ENCODE data around the gene C8B.

C8B gene

GRCh38 chr1:56952501-56952900 lies 13.3 kb downstream of the C8B start:
- no peak for TF ChIP-seq TAF1 (IDR thresholded peaks at IDR 0.05; ENCODE audit: borderline replicate concordance, insufficient read depth, low read length)
- TF ChIP-seq, protein P1, sequence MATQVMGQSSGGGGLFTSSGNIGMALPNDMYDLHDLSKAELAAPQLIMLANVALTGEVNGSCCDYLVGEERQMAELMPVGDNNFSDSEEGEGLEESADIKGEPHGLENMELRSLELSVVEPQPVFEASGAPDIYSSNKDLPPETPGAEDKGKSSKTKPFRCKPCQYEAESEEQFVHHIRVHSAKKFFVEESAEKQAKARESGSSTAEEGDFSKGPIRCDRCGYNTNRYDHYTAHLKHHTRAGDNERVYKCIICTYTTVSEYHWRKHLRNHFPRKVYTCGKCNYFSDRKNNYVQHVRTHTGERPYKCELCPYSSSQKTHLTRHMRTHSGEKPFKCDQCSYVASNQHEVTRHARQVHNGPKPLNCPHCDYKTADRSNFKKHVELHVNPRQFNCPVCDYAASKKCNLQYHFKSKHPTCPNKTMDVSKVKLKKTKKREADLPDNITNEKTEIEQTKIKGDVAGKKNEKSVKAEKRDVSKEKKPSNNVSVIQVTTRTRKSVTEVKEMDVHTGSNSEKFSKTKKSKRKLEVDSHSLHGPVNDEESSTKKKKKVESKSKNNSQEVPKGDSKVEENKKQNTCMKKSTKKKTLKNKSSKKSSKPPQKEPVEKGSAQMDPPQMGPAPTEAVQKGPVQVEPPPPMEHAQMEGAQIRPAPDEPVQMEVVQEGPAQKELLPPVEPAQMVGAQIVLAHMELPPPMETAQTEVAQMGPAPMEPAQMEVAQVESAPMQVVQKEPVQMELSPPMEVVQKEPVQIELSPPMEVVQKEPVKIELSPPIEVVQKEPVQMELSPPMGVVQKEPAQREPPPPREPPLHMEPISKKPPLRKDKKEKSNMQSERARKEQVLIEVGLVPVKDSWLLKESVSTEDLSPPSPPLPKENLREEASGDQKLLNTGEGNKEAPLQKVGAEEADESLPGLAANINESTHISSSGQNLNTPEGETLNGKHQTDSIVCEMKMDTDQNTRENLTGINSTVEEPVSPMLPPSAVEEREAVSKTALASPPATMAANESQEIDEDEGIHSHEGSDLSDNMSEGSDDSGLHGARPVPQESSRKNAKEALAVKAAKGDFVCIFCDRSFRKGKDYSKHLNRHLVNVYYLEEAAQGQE (IDR thresholded peaks at IDR 0.05; ENCODE audit: insufficient read depth in 1 of 2, low read depth in 2 of 2, low read length in 2 of 2) = no peak
- TF ChIP-seq FOXP2 (optimal IDR thresholded peaks at IDR 0.05; ENCODE audit: borderline replicate concordance, extremely low read depth, extremely low read length, insufficient read depth) = no peak
- TF ChIP-seq POLR2AphosphoS5 (IDR thresholded peaks at IDR 0.05; ENCODE audit: low read depth, low read length) = no peak
- no peak for TF ChIP-seq SIN3A (IDR thresholded peaks at IDR 0.05; ENCODE audit: borderline replicate concordance, insufficient read depth, low read length)

DNA sequence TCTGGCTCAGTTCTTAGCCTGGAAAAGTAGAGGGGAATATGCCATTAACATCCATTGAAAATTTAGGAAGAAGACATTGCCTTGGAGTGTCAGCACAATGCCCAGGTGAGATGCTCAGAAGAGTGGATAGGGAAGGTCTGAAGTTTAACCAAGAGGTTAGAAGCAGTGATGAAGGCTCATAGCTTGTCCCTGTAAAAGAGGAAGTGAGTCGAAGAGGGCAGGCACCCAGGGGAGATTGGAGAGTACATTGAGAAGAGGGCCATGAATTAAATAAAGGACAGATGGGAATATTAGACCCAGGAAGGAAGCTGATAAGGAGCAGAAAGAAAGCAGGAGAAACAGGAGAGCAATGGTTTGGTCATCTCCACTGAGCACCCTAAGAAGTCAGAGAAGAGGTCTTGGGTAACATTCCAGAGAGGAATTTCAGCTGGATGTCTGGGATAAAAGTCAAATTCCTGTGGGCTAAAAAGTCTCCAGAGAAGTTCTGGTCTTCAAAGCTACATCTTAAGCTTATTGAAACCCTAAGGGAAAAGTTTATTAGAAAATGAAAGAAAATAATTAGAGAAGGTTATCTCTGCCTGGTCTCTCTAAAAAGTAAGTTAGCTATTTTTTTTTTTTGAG lies 17.3 kb downstream of the C8B start:
- TF ChIP-seq, protein P1 (IDR thresholded peaks at IDR 0.05; ENCODE audit: insufficient read depth in 1 of 2, low read depth in 2 of 2, low read length in 2 of 2) = no peak
- TF ChIP-seq SIN3A (IDR thresholded peaks at IDR 0.05; ENCODE audit: borderline replicate concordance, insufficient read depth, low read length) (no peak), TAF1 (IDR thresholded peaks at IDR 0.05; ENCODE audit: borderline replicate concordance, insufficient read depth, low read length) (no peak), FOXP2 (optimal IDR thresholded peaks at IDR 0.05; ENCODE audit: borderline replicate concordance, extremely low read depth, extremely low read length, insufficient read depth) (no peak), POLR2AphosphoS5 (IDR thresholded peaks at IDR 0.05; ENCODE audit: low read depth, low read length) (no peak)

- TF ChIP-seq SIN3A (IDR thresholded peaks at IDR 0.05; ENCODE audit: borderline replicate concordance, insufficient read depth, low read length) (no peak), POLR2AphosphoS5 (IDR thresholded peaks at IDR 0.05; ENCODE audit: low read depth, low read length) (no peak), TAF1 (IDR thresholded peaks at IDR 0.05; ENCODE audit: borderline replicate concordance, insufficient read depth, low read length) (no peak), FOXP2 (optimal IDR thresholded peaks at IDR 0.05; ENCODE audit: borderline replicate concordance, extremely low read depth, extremely low read length, insufficient read depth) (no peak)
- TF ChIP-seq, protein P1 (IDR thresholded peaks at IDR 0.05; ENCODE audit: insufficient read depth in 1 of 2, low read depth in 2 of 2, low read length in 2 of 2) = no peak
Observed at GRCh38 chr1:56940039-56940438, 25.8 kb downstream of the C8B start.

GRCh38 chr1:56939209-56939608 lies 26.6 kb downstream of the C8B start:
- TF ChIP-seq TAF1 (IDR thresholded peaks at IDR 0.05; ENCODE audit: borderline replicate concordance, insufficient read depth, low read length) = no peak
- TF ChIP-seq SIN3A (IDR thresholded peaks at IDR 0.05; ENCODE audit: borderline replicate concordance, insufficient read depth, low read length) = no peak
- TF ChIP-seq FOXP2 (optimal IDR thresholded peaks at IDR 0.05; ENCODE audit: borderline replicate concordance, extremely low read depth, extremely low read length, insufficient read depth) = no peak
- TF ChIP-seq, protein P1 (IDR thresholded peaks at IDR 0.05; ENCODE audit: insufficient read depth in 1 of 2, low read depth in 2 of 2, low read length in 2 of 2) = no peak
- TF ChIP-seq POLR2AphosphoS5 (IDR thresholded peaks at IDR 0.05; ENCODE audit: low read depth, low read length) = no peak
